ENCODE data around the gene ITPR1.
"Not testable (repeated sequence)": the region's sequence is repeated elsewhere in the genome, so short reads cannot be mapped to it uniquely, and the experiment has no call there.

Gene ITPR1

GRCh38 chr3:4749567-4750002 is 256.4 kb downstream of the ITPR1 start:
- no peak for DNase-seq

- DNase-seq: no peak
Measured at GRCh38 chr3:4750306-4750968, 257.3 kb downstream of the ITPR1 start.

GRCh38 chr3:4751029-4751501 is 257.9 kb downstream of the ITPR1 start:
- no peak for DNase-seq

- DNase-seq: no peak
Measured at GRCh38 chr3:4751502-4752101, 258.5 kb downstream of the ITPR1 start.

DNA sequence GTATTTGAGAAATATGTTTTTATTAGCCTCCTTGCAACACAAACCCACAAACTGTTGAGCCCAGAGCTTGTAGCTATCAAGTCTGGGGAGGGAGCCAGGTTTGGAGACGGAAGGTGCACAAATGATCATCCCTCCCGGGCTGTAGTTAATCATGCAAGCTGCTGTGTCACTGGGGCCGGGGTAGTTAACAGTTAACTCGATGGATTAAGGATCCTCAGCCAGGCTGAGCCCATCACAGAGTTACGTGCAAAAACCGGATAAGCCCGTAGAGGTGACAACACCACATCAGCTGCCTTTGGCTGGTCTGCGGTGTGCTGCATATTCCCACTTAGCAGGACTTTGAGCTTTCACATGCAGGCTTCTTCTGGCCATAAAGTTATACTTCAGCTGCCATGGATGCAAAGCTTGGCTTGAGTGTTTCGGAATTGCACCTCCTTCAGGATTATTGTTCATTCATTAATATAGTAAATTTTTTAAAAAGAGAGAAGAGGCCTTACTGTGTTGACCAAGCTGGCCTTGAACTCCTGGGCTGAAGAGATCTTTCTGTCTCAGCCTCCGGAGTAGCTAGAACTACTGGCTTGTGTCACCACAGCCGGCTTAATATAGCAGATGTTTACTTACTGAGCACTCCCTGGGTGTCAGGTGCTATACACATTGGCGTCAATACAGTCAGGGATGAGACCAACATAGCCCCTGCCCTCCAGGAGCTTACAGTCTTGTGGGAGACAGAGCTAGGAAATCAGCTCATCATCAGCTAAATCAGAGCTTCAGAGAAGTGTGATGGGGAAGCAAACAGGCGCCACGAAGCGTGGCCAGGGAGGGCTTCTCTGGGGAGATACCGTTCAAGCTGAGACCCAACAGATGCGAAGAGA is 259.3 kb downstream of the ITPR1 start:
- DNase-seq: no peak

DNA sequence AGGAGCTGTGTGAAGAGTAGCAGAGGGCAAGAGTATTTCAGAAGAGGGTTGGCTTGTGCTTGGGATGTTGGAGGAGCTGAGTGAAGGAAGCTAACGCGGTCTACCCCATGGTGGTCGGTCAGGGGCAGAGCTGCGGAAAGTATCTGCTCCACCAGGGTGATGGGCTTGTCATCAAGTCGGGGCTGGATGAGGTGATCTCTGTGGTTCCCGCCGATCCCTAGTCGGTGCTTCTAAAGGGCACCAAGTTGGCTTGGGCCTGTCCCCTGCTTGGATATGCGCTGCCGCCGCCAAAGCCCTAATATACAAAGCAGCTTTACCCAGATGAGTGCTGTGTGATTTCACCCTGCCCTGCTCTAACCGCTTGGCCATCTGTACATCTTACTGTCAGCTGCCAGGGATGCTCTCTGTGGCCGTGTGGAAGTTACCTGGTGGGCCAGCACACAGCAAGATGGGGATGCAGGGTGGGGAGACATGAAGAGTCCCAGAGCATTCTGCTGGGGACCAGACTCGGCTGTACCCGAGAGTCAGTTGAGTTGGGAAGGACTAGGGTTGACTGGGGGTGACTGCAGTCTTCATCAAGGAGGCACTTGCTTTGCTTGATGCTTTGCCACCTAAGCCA is 260.0 kb downstream of the ITPR1 start:
- no peak for DNase-seq

DNA sequence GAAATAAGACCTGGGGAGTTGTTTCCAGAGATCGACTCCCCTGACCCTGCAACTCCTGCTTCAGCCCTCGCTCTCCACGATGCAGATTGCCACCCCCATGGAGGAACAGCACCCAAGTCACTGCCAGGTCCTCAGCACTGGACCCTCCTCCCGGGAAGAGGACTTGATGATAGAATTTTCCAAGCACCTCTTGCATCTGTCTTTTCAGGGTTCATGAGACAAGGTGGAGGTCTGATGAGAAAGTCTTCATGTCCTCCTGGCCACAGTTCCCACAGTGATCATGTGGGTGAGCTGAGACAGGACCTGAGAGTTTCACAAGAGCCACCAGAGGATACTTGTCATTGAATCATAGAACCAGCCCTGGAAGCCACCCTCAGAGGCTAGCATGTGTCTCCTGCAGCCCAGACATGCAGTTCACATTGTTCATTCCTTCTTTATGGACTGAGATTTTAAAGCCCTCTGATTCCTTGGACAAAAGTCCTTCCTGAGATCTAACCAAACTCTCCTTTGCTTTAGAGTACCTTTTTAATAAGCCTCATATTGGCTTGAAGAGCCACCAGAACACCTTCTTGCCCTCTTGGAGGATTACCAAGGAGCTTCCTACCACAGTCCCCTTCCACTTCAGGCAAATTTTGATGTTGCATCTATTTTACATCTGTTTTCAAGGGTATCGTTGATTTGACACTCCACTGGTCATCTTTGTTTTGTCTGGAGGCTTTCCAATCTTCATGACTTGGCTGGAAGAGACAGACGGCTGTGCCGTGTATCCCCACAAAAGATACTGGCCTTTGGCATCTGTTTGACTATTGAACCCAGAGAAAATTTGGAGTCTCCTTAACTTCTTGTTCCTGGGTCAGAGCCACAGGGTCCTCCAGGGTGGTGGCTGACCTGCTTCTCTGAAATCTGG is 261.3 kb downstream of the ITPR1 start:
- DNase-seq: no peak

GRCh38 chr3:4755566-4755965 is 262.4 kb downstream of the ITPR1 start:
- no peak for DNase-seq

DNA sequence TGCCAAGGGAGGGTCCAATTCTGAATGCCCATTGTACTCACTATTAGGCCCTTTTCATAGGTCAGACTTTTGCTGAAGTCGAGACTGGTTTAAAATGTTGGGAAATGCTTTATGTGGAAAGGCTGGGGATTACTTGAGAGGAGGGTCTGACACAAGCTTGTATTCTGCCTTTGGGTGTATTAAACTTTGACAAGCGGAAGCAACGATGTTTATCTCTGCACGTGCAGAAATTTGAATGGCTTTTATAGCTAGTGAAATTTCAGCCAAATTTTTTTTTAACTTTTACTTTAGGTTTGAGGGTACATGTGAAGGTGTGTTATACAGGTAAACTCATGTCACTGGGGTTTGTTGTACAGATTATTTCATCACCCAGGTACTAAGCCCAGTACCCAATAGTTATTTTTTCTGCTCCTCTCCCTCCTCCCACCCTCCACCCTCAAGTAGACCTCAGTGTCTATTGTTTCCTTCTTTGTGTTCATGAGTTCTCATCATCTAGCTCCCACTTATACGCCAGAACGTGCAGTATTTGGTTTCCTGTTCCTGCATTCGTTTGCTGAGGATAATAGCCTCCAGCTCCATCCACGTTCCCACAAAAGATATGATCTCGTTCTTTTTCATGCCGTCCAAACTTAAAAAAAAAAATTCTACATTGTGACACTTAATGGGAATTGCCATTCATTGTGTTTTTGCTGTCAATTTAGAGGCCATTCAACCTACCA is 263.1 kb downstream of the ITPR1 start:
- DNase-seq: no peak

GRCh38 chr3:4756855-4757574 is 263.9 kb downstream of the ITPR1 start:
- no peak for DNase-seq

DNA sequence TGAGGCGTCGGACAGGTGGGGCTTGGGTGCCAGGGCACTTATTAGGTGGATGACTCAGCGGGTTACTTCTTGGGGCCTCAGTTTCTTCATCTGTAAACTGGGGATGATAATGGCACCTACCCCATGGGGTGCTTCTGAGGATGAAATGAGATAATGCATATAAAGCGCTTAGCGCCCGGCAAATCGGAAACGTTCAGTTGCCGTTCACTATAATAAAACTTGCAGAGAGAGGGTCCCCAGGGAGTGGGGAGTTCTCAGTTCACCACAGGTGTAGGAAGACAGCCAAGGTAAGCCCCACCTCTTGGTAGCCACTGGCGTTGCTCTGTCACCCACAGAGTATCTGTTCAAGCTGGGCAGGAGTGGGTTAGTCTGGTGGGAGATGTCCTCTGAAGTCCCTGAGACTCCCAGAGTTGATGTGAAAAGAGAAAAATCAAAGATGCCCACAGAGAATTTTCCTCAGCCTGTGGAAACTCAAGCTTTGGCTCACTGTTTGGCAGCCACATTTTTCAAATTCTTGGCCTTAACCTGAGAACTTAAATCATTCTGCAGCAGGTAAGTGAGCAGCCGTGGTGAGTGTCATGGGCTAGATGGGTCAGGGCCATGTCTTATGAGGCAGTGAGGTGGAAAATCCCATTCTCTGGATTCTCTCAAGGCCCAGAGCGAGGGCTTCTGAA is 264.6 kb downstream of the ITPR1 start:
- no peak for DNase-seq

GRCh38 chr3:4758249-4758860 is 265.2 kb downstream of the ITPR1 start:
- no peak for DNase-seq

GRCh38 chr3:4758957-4759656 is 266.0 kb downstream of the ITPR1 start:
- DNase-seq: no peak

- DNase-seq: no peak
Measured at GRCh38 chr3:4759689-4760312, 266.7 kb downstream of the ITPR1 start.

GRCh38 chr3:4761759-4762158 is 268.6 kb downstream of the ITPR1 start:
- no peak for DNase-seq

DNA sequence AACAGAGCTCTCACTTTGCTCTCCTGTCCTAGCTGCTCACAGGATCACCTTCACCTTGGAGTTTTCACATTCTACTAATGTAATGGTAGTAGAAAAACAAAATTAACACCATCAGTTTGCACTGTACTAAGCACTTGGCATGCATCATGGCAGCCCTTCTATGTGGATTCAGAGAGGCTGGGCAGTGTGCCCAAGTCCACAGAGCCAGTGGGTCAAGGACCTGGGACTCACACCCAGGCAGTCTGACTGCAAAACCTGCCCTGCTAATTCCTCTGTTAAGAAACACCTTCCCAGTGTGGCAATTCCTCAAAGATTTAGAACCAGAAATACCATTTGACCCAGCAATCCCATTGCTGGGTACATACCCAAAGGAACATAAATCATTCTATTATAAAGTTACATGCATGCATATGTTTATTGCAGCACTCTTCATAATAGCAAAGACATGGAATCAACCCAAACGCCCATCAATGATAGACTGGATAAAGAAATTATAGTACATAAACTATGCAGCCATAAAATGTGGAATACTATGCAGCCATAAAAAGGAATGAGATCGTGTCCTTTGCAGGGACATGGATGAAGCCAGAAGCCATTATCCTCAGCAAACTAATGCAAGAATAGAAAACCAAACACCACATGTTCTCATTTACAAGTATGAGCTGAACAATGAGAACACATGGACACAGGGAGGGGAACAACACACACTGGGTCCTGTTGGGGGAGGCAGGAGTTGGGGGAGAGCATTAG is 269.5 kb downstream of the ITPR1 start:
- DNase-seq: not testable (repeated sequence)

GRCh38 chr3:4763604-4764247 is 270.6 kb downstream of the ITPR1 start:
- no peak for DNase-seq

Data from activated naive CD4-positive, alpha-beta T cell treated with anti-CD3 and anti-CD28 coated beads, Interleukin-2, amount 50 U/mL, for 16 hours (primary cell).